ENCODE results near the gene CYP4X1.

DNA sequence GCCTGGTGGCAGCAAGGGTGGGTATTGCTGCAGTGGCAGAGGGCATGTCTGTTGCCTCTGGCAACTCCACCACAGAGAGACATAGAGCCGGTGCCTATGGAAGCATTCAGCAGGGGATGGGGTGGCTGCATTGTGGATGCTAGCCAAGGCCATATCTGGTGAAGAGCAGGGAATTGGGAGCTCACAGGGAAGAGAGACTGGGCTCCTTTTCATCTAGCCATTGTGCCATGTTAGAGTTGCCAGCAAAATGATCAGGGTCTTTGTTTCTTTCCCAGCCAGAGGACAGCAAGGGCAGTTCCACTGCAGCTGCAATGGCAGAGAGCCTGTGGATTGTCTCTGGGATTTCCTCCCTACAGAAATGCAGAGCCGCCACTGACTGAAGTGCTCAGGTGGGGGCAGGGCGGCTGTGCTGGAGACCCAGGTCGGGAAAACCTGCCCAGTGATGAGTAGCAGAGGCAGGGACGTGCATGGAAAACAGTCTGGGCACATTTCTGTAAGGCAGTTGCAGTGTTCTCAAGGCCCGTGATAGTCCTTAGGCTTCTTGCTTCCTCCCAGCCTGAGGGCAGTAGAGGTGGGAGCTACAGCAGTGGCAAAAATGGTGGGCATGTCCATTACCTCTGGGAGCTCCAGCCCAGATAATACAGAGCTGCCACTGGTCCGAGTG is 40.2 kb upstream of the CYP4X1 start:
- TF ChIP-seq CTCF (IDR thresholded peaks at IDR 0.05; ENCODE audit: control extremely low read depth in 1 of 3, insufficient read depth in 1 of 3, low read depth in 1 of 3, low read length in 3 of 3) (no peak), MAFK (IDR thresholded peaks at IDR 0.05; ENCODE audit: low read depth, low read length) (no peak), CHD1 (IDR thresholded peaks at IDR 0.05; ENCODE audit: low read depth, low read length) (no peak), POLR2AphosphoS5 (IDR thresholded peaks at IDR 0.05; ENCODE audit: low read depth, low read length) (no peak), EZH2 (IDR thresholded peaks at IDR 0.05; ENCODE audit: low read depth, low read length, severe bottlenecking) (no peak), CHD2 (IDR thresholded peaks at IDR 0.05; ENCODE audit: low read length) (no peak), CHD7 (IDR thresholded peaks at IDR 0.05; ENCODE audit: insufficient replicate concordance, low read length) (no peak), SRF (IDR thresholded peaks at IDR 0.05; ENCODE audit: low read depth, low read length) (no peak), EP300 (IDR thresholded peaks at IDR 0.05; ENCODE audit: borderline replicate concordance in 1 of 2, low read depth in 2 of 2, low read length in 2 of 2) (no peak), RAD21 (IDR thresholded peaks at IDR 0.05 in 1 of 2, conservative IDR thresholded peaks at IDR 0.05 in 1 of 2; ENCODE audit: low read depth in 2 of 2, low read length in 2 of 2) (no peak), ZNF274 (IDR thresholded peaks at IDR 0.05; ENCODE audit: borderline replicate concordance, extremely low read depth, low read length) (no peak), GABPA (IDR thresholded peaks at IDR 0.05; ENCODE audit: borderline replicate concordance, insufficient read depth, low read length) (no peak)
